HTR-8/SVneo (cell line): ENCODE measurements around the gene C2.

Source experiments
- DNase-seq: peaks from one replicate; pipeline ENCODE4 v3.0.0; 2011; ENCODE audit warnings: low spot score, mixed read lengths; ENCODE audit not compliant: insufficient read length
- FAIRE-seq: peaks from 2 replicates; lab custom pipeline; 2011; peaks lifted over from hg19 to GRCh38; lab: Jason Lieb, UNC

The C2 gene

DNA sequence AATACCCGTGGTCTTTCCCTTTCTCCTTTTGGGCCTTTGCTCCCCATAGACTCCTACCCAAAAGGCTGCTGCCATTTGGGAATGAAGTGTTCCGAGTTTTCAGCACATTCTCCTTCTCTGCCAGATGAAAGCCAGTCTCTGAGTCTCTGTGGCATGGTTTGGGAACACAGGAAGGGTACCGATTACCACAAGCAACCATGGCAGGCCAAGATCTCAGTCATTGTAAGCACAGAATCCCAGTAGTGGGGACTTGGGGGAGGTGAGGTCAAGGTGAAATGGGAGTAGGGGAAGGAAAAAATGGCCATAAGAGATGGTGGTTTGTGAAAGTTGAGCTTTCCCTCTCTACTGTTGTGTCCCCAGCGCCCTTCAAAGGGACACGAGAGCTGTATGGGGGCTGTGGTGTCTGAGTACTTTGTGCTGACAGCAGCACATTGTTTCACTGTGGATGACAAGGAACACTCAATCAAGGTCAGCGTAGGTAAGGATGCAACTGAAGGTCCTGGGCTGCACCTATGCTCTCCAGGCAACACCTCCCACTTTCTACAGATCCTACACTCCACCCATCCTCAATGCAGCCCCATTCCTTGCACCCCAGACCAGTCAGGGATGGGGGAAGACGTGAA is 22.5 kb downstream of the C2 start:
- no peak for FAIRE-seq
- DNase-seq: no peak

DNA sequence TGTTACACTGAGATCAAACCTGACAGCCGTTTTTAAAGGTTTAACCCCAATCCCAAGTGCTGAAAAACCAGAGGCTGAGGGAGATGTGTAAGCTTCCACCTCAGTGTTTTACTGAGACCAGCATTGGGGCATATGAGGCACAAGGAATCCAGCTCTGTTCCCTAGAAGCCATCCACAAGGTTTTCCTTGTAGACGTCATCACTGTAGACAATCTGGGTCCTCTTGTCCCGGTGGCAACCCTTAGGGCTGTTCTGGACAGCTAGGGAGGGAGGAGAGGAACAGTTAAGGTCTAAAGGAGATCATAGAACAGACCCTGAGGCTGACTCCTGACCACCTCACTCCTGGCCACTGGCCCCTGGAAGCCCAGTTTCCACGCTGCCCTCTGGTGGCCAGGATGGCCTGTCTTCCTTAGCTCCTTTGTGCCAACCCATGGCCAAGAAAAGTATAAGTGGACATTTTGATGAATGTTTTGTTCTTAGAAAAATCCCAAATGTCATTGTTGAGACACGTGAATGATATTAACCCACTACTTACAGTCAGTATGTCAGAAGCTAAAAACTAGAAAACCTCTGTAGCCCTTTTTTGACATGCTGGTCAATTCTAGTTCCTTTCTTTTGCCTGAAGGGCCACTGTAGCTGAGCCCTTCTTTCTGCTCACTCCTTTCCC is 24.8 kb downstream of the C2 start:
- FAIRE-seq: peak; percentile 13

DNA sequence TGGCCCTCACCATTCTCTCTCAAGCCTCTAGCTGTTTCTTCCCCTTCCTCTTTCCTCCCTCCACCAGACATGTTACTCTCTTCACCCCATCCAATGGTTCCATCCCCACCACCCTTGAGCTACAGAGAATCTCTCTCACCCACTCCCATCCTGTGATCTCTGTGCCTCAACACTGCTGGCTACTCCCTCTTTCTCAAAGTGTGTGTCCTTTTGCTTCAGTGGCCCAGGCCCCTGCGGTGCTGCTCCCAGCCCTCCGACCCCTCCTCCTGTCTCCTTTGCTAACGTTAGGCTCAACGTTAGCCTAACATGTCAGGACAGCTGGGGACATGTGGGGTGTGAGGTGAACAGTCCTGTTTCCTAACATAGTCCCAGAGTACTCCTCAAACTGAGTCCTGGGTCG is 25.4 kb downstream of the C2 start:
- FAIRE-seq (no peak), DNase-seq (no peak)

More for the DNA sequence above, 24.8 kb downstream of the C2 start:
- DNase-seq: peak; percentile 70

GRCh38 chr6:31954511-31954910 is 27.0 kb downstream of the C2 start:
- FAIRE-seq (no peak), DNase-seq (no peak)

GRCh38 chr6:31956796-31957195 is 29.3 kb downstream of the C2 start:
- no peak for DNase-seq
- FAIRE-seq: no peak

- FAIRE-seq (no peak), DNase-seq (no peak)
Observed at GRCh38 chr6:31958412-31958740, 30.9 kb downstream of the C2 start.

- peak; percentile 99 for DNase-seq
- peak; percentile 99 for FAIRE-seq
Observed at GRCh38 chr6:31958741-31959739, 31.5 kb downstream of the C2 start, which contains the start of the genes NELFE and SKIC2. TSS of gene NELFE (minus strand) at chr6:31958971. CDS start at chr6:31958446, 525 bp downstream. TSS of gene SKIC2 (plus strand) at chr6:31959175. CDS start at chr6:31959193, 18 bp downstream.

DNA sequence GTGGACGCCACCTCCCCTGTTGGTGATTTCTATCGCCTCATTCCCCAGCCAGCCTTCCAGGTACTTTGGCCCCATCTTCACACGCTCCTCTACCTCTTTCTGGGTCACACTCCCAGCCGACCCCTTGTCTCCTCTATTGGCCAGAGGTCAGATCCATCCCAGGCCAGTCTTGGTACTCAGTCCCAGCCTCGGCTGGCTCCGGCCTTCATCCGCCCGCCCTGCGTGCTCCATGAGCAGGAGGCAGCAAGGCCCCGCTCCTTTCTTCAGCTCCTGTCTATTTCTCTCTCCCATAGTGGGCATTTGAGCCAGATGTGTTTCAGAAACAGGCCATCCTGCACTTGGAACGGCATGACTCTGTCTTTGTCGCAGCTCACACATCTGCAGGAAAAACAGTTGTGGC is 34.1 kb downstream of the C2 start:
- DNase-seq (no peak), FAIRE-seq (no peak)

DNA sequence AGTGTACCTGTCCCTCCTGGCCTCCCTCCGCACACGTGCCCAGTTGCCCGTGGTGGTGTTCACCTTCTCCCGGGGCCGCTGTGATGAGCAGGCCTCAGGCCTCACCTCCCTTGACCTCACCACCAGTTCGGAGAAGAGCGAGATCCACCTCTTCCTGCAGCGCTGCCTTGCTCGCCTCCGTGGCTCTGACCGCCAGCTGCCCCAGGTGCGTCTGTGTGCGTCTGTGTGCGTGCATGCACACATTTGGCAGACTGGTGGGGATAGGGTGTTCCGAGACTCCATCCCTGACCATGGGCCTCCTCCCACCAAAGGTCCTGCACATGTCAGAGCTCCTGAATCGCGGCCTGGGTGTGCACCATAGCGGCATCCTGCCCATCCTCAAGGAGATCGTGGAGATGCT is 36.4 kb downstream of the C2 start:
- DNase-seq (no peak), FAIRE-seq (no peak)

GRCh38 chr6:31965700-31966099 is 38.2 kb downstream of the C2 start:
- no peak for DNase-seq
- FAIRE-seq: no peak

DNA sequence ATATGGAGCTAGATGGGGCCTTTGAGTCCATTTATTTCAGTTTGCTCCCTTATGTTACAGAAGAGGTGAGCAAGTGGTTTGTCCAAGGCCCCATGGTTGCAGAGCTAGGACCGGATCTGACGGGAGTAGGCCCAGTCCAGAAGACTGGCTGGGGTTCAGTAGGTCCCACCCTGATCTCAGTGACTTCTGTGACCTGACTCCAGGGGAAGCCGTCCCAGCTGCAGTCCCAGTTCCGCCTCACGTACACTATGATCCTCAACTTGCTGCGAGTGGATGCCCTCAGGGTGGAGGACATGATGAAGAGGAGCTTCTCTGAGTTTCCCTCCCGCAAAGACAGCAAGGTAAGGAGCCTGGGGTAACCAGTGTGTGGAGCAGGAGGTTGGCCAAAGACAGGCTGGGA is 39.0 kb downstream of the C2 start:
- FAIRE-seq: no peak
- no peak for DNase-seq

DNA sequence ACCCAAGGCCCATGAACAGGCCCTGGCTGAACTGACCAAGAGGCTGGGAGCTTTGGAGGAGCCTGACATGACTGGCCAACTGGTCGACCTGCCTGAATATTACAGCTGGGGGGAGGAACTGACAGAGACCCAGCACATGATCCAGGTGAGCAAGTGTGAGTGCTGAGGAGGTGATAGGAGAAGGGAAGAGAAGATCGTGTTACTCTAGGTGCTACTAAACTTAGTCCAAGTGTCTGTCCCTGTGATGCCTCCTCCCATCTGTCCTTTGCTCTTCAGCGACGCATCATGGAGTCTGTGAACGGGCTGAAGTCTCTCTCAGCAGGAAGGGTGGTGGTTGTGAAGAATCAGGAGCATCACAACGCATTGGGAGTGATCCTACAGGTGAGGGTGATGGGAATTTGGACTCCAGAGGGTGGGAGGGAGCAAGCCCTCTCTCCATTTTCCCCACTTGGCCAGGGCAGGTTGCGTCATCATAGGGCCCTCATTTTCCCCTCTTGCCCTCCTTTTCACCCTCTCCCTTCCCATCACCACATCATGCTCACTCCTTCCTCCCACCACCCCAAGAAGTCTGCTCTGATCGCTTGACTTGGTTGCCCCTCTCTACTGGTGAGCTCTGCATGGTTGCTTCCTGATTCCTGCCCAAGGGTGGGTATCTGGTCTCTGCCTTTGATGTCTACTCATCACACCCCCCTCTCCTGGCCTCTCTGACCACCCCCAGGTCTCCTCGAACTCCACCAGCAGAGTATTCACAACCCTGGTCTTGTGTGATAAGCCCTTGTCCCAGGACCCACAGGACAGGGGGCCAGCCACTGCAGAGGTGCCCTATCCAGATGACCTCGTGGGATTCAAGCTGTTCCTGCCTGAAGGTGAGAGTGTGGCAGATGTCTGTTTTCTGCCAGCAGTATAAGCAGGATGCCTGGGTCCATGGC is 39.7 kb downstream of the C2 start:
- no peak for DNase-seq
- no peak for FAIRE-seq

- no peak for FAIRE-seq
- DNase-seq: no peak
Observed at GRCh38 chr6:31967926-31968320, 40.4 kb downstream of the C2 start.

- FAIRE-seq: no peak
- DNase-seq: no peak
Observed at GRCh38 chr6:31968326-31968725, 40.8 kb downstream of the C2 start.

GRCh38 chr6:31968791-31969711 is 41.5 kb downstream of the C2 start:
- no peak for FAIRE-seq

GRCh38 chr6:31969712-31970603 is 42.4 kb downstream of the C2 start:
- DNase-seq: no peak
- FAIRE-seq: no peak

More at GRCh38 chr6:31968791-31969711, 41.5 kb downstream of the C2 start:
- no peak for DNase-seq

DNA sequence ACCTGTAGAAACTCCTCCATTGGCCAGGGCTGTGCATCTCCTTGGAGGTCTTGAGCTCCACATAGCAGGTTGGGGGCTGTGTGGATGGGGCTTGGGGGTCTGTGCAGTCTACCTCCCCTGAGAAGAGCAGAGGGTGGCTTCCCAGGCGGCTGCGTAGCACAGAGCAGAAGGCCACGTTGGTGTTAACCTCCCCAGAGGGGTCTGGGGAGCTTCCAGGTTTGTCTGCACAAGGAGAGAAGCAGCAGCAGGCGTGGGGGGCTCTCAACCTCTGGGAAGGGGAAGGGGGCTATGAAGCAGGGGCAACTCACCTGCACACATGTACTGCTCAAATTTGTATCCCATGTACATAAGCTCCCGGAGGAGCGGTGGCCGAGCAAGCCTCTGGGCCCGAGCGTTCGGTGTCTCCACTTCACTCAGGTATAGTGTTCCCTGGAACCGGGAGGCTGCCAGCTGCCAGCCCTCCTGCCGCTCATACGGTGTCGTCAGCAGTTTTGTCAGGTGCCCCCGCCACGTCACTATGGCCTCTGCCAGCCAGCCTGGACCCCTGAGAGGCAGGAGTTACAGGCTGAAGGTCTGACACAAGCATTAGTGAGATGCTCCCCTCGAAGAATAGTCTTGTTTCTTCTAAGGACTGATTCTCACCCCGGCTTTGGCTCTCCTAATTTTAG is 43.2 kb downstream of the C2 start:
- no peak for FAIRE-seq
- no peak for DNase-seq
